Head of caudate nucleus (tissue), 42 donors: ENCODE results near the gene VPS33B.
"Not testable (repeated sequence)": the region's sequence is repeated elsewhere in the genome, so short reads cannot be mapped to it uniquely, and the experiment has no call there.

ENCODE experiments used
- DNase-seq, 42 donors: peaks; one replicate each; pipeline versions ENCODE4 v3.0.0 to v3.0.0-alpha.2; 2020 to 2021; ENCODE audit warnings: mixed read lengths in 7 of 42
- intact Hi-C: fragments of 100-400 bp; cut with DNase I; formaldehyde crosslinking; loops from one replicate; pipeline ENCODE4 v1.15.0; 2022

The VPS33B gene

DNA sequence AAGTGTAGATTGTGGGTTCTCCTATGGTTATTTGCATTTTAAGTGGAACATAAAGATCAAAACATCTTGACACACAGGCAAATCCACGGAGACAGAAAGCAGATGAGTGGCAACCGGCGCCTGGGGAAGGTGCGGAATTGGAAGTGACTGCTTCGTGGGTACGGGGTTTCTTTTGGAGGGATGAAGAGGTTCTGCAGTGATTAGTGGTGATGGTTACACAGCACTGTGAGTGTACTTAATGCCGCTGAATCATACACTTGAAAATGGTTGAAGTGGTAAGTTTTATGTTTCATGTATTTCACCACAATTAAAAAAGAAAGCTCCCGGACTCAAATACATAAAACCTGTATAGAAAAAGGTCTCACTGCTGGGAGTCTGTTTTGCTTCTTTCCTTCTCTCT lies 18.5 kb upstream of the VPS33B start:
- intact Hi-C loops = no loop called here
- no peak for DNase-seq

DNA sequence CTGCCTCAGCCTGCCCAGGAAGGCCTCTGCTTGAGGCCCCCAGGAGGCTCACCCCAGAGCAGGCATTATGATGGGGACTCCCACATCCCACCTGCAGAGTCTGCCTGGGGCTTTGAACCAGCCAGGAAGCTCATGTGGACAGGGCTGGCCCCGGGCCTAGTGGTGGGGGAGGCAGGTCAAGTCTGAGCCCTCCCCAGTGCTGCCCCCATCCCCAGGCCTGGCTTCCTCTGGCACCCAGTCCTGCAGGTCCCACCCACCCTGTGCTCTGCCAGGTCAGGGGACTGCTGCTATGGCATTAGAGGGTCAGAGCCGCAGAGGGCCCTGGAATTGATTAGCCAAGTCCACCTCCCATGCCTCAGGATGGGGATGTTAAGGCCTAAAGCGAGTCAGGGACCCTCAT lies 17.6 kb upstream of the VPS33B start:
- DNase-seq = no peak
- intact Hi-C loops = no loop called here

DNA sequence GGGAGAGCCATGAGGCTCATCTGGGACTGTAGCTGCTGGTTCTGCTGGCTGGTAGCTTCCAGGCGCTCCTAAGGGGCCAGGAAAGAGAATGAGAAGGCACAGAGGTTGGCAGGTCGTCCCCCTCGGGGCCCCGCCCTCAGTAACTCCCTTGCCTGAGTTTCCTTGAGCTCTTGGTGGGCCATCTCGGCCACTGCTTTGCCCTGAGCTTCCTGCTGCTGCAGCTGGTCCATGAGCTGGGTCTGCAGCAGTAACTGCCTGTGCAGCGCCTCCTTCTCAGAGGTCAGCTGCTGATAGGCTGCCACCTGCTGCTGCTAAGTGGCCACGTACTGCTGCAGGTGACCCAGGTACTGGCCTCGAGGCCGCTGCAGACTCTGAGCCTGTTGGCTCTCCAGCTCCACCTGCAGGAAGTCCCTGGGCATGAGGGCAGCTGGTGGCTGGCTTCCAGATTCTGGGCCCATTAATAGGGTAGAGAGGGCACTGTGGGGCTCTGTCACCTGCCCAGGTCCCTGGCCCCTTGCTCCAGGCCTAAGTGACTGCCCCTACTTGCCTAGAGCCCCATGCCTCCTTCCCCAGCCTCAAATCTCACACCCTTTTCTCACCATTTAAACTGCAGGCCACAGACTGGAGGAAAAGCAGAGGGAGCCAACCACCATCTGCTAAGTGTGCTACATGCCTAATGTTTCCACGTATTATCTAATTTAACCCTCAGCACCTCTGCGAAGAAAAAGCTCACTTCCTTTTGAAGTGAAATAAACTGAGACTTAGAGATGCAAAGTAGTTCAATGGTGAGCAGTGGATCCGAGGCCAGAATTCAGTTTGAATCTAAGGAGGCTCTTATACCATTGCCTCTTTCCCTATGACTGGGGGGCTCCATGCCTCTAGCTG lies 10.8 kb upstream of the VPS33B start:
- intact Hi-C loops = no loop called here
- peak in 36 of 42 donors; percentile 6 to 70 (median 38) for DNase-seq

DNA sequence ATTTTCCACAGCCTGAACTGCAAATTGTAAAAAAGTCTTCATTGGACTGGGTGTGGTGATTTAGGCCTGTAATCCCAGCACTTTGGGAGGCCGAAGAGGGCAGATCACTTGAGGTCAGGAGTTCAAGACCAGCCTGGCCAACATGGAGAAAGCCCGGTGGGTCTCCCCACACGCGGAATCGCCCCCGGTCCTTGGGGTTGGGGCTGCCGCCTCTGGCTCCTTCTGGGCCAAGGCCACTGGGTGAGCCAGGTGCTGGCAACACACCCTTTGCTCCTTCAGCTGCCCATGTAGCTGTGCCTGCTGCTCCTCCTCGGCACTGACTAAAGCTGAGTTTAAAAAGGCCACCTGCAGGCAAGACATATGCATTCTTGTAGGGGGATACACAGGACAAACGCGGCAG lies 9.4 kb upstream of the VPS33B start:
- DNase-seq = no peak
- intact Hi-C loops = no loop called here

DNA sequence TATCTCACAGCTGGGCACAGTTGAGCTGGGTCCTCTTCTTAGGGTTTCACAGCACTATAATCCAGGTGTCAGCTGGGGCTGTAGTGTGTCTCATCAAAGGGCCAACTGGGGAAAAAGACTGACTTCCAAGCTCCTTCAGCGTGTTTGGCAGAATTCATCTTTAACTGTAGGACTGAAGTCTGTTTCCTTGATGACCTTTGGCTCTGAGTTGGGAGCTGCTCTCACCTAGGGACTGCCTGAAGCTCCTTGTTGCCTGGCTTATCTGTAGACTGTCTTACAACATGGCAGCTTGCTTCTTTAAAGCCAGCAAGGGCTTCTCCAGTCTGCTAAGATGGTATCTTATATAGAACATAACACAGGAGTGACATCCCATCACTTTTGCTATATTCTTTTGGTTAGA lies 5.3 kb upstream of the VPS33B start:
- intact Hi-C loops = loop anchor here (10.0 kb wide), 1 partner anchor 73 kb away; the partner anchor contains the start of gene RCCD1

DNA sequence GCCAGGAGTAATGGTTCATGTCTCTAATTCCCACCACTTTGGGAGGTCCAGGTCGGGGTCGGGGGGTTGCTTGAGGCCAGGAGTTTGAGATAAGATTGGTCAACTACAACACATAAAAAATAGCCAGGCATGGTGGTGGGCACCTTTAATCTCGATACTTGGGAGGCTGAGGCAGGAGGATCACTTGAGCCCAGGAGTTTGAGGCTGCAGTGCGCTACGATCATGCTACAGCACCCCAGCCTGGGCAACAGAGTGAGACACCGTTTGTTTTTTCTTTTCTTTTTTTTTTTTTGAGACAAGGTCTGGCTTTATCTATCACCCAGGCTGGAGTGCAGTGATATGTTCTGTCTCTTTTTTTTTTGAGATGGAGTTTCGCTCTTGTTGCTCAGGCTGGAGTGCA lies 1.3 kb upstream of the VPS33B start:
- intact Hi-C loops = loop anchor here (10.0 kb wide), 1 partner anchor 69 kb away; the partner anchor contains the start of gene RCCD1
- DNase-seq = no peak

More for the DNA sequence above, 5.3 kb upstream of the VPS33B start:
- DNase-seq = no peak

DNA sequence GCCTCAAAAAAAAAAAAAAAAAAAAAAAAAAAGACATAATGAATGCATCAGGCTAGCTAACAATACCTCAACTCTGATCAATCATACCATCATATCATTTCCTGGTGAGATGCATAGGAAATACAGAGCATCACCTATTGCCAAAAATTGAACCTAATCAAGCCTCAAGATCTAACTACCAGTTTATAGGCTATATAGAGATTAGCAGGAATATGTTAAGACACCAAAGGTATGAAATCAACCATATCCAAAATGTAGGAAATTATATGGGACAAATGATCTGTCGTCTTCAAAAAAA lies 387 bp upstream of the VPS33B start:
- intact Hi-C loops = loop anchor here (10.0 kb wide), 1 partner anchor 68 kb away; the partner anchor contains the start of gene RCCD1

DNA sequence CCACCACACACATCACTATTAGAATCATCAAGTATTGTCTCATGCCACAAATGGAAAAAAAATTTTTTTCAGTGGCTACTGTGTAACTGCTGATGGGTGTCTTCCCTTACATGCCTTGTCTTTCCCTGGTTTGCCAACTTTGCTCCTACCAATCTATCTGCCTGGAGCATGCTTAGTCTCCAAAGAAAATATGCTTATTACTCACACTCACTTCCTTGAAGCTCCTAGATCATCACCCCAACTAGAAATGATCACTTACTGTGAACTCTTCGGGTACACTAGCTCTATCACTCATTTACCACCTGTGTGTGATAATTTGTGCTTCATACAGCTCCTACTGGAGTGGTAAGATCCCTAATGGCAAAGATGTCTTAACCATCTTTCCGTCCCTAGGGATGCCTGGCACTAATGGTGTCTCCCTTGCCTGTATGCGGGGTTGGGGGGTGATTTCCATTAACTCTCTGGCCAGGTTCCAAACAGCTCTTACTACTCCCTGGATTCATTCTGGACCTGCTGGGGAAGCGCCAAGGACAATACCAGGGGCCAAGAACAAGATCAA lies 799 bp downstream of the VPS33B start:
- peak in 2 of 42 donors; percentile 17 to 37 for DNase-seq
- intact Hi-C loops = loop anchor here (10.0 kb wide), 1 partner anchor 67 kb away; the partner anchor contains the start of gene RCCD1

More for the DNA sequence above, 387 bp upstream of the VPS33B start:
- DNase-seq = no peak

DNA sequence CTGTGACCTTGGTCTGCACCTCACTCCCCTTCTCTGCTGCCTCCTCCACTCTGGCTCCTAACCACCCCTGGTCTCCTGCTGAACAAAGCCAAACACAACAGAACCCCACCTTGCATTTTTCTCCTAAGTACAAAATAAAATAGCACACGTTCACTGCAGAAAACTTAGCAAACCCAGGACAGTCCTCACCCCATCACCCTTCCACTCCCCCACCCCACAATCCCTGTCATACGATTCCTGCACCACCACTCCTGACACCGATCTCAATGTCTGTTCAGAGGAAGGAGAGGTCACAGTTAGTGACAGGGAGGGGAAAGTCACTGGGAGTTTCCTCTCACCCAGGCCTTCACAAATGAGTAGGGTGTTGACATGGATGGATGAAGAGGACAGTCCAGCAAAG lies 4.2 kb downstream of the VPS33B start:
- intact Hi-C loops = no loop called here
- no peak for DNase-seq

DNA sequence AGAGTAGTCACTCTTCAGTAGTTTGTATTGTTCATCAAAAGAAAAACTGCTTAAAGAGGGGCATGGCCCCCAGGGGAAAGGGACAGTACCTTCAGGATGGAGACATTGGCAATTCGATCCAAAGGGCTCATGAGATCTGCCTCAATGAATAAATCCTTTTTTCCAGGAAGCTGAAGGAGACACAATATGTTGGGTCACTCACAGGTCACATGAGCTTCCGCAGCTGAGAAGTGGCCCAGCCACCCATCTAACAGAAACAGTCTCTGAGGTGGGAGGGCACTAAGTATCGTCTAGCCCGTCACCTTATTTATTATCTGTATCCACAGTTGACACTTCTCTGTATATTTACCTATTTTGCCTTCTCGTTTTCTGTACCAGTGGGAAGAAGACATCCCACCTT lies 4.7 kb downstream of the VPS33B start:
- no peak for DNase-seq
- intact Hi-C loops = no loop called here

DNA sequence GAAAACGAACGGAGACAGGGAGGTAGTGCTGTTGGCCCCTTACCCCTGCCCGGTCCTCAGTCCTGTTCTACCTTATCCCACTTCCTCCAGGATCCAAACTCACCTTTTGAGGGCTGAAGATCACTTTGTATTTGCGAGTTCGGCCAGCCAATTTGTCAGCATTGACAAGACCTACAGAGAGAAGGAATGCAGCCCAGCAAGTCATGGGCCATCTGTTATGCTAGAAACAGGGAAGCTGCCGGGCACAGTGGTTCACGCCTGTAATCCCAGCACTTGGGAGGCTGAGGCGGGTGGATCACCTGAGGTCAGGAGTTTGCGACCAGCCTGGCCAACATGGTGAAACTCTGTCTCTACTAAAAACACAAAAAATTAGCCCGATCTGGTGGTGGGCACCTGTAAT lies 8.7 kb downstream of the VPS33B start:
- intact Hi-C loops, DNase-seq: not testable (repeated sequence)

DNA sequence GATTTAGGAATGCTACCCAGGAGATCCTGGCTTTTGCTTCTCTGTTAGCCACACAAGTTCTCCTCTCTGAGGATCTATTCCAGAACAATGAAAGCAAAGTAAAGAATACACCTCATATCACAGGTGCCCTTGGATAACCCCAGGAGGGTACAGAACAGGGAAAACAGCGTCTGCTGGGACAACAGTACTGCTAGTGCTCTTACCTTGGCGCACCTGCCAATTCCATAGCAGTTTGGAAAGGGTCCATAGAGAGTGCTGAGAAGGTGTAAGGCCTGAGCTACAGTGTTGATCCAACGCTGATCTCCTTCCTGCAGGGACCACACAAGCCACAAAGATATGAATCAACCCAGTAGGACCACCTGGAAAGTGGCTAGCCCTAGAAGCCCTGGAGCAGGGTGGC lies 15.1 kb downstream of the VPS33B start:
- no peak for DNase-seq
- intact Hi-C loops = no loop called here

DNA sequence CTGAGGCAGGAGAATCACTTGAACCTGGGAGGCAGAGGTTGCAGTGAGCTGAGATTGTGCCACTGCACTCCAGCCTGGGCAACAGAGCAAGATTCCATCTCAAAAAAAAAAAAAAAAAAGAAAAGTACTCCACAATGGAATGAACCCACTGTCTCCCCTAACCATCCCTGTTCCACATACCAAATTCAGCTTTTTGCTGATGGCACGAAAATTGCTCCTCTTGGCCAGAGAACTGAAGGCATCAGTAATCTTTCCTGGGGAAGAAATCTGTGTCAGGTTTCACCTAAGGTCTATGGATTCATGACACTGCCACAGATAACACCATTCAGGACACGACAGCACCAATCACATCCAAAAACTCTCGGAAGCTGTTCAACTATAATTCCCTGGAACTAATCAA lies 21.2 kb downstream of the VPS33B start:
- no peak for DNase-seq
- intact Hi-C loops = no loop called here

DNA sequence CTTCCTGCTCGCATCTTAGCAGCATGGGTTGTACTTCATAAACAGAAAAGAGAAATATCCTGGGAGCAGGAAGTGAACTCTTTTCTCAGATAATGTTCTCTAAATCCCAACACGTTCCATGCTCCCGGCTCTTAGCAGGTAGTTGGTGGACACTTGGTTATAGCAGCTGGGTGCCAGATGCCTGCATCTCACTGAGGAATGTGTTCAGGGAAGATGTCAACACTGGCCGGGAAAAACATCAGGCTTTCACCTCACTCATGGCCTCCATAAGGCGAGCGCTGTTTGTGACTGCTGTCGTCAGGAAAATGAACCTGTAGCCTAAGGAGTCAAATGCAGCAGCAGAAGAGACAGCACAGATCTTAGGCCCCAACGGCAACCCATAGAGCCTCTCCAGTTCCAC lies 23.7 kb downstream of the VPS33B start:
- no peak for DNase-seq
- intact Hi-C loops = no loop called here

DNA sequence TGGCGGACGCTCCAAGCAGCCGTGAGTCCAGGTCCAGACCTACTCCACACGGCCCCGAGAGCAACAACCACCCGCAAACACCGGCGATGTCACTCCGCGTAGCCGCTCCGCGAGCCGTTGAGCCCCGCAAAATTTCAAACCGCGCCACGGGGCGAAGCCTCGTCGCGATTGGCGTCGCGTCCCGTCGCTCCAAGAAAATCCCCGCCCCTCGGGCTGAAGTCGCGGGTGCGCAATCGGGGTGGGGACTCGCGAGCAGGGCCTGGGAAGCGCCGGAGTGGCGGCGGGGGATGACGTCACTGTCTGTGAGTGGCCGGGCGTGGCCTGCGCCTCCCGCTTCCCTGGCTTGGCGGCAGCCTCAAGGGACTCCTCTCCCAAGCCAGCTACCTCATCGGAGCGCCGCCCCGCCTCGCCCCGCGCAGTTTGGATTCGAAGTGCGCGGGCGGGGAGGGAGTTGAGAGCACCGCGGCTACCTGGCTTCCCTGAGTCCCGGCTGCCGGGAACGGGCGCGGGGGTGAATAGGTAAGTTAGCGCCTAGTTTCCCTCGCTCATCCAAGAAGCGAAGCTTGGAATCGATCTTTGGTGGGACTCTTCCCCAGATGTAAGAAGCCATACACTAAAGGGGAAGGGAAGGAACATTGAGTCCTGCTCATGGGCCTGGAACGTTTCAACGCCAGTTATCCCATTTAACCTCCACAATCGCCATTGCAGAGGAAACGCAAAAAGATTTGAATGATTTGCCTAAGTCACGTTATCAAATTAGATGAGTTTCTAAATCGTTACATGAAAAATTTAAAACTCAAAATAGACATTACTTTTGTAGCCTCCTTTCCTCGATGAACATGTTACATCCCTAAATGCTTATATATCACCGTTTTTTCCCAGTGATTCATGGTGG lies 27.7 kb downstream of the VPS33B start, which contains the start of gene PRC1:
PRC1 (minus strand) TSS at position 119 of the 895 bp plus-strand sequence; CDS start at position 1, 118 bp downstream.
- intact Hi-C loops = no loop called here
- DNase-seq = peak; percentile 93 to 99 (median 99)

DNA sequence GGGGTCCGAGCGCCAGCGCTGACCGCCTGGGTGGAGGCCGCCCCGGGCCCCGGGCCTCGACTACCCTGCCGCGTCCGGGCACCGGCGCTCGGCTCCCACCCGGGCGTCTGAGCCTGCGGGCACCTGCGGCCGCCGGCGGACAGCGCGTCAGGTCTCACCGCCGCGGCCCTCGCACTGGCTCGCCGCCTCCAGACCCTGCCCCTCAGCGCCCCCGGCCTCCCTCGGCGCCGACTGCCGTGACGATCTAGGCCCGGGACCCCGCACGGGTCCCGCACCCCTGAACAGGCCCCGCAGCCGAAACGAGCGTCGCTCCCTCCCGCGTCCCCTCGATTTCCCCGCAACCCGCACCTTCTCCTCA lies 28.4 kb downstream of the VPS33B start:
- intact Hi-C loops = no loop called here
- peak in 3 of 42 donors; percentile 19 to 44 (median 19) for DNase-seq

DNA sequence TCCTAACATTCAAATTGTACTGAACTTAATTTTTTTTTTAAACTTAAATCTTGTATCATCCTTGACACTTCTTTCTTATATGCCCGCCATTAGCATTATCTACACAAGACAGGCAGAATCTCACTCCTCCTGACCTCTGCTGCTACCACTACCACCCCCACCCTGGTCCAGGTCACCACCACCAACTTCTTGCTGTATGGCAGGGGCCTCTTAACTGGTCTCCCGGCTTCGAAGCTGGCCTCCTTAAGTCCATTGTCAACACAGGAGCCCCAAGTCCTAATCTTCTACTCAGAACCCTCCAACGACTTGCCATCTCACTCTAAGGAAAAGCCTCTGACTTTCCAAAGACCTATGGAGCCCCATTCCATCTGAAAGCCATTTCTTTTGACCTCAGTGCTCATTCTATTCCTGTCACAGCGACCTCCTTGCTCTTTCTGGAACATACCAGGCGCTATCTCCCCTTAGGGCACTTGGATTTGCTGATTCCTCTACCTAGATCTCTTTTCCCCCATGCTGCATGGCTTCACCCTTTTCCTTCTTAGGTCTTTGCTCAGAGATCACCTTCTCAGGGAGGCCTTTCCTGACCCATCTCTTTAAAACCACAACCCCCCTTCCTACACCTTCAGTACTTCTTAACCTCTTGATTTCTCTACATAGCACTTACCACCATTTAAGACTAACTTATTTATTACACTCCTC lies 30.7 kb downstream of the VPS33B start:
- intact Hi-C loops = no loop called here
- DNase-seq = no peak

DNA sequence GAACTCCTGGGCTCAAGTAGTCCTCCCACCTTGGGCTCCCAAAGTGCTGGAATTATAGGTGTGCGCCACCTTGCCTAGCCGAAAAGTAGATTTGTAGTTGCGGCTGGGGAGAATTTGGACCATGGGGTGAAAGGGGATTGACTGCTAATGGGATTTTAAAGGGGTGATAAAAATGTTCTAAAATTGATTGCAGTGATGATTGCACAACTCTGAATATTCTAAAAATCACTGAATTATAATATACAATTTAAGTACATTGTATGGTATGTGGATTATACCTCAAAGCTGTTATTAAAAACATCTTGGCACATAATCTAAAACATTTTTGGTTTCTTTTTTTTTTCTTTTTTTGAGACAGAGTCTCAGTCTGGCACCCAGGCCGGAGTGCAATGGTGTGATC lies 31.9 kb downstream of the VPS33B start:
- intact Hi-C loops = no loop called here
- no peak for DNase-seq
